GM12878 (cell line): ENCODE results near the gene ILF2.

Source experiments
- CTCF ChIP-seq, 3 experiments: IDR thresholded peaks in 2 of 3; conservative IDR thresholded peaks in 1 of 3; 2 replicates each; pipeline ENCODE4 v1.5.1; 2011; ENCODE audit warnings: low read depth in 3 of 3, low read length in 3 of 3, mild to moderate bottlenecking in 3 of 3, control low read depth in 2 of 3, moderate library complexity in 2 of 3, inconsistent platforms in 1 of 3, mixed read lengths in 1 of 3; ENCODE audit not compliant: control insufficient read depth in 2 of 3, insufficient read depth in 1 of 3; ENCODE audit errors: extremely low read depth in 1 of 3
- POLR2A ChIP-seq: IDR thresholded peaks from 2 replicates; pipeline ENCODE4 v1.6.1; 2011; ENCODE audit warnings: low read depth, mild to moderate bottlenecking, low read length
- RAD21 ChIP-seq: IDR thresholded peaks from 2 replicates; pipeline ENCODE4 v1.6.1; 2011; ENCODE audit warnings: mild to moderate bottlenecking, low read depth, low read length, moderate library complexity; ENCODE audit not compliant: insufficient read depth

GRCh38 chr1:153680120-153680403, 9.3 kb upstream of the ILF2 start:
- TF ChIP-seq RAD21 (no peak), CTCF (IDR thresholded peaks at IDR 0.05 in 2 of 3, conservative IDR thresholded peaks at IDR 0.05 in 1 of 3; ENCODE audit: control insufficient read depth in 2 of 3, extremely low read depth in 1 of 3, insufficient read depth in 1 of 3, low read depth in 3 of 3, low read length in 3 of 3) (no peak), POLR2A (no peak)
